Coronary artery (tissue), 2 donors: ENCODE data around the gene POLA1.

Experiments used
- DNase-seq: peaks from one replicate; pipeline ENCODE4 v3.0.0-alpha.2; 2017; ENCODE audit warnings: low spot score
- H3K27ac ChIP-seq, 2 donors: fragments of 200-600 bp; sonication (generic); one replicate each; pipeline ENCODE4 v1.5.1; 2016 to 2019
- H3K4me3 ChIP-seq: fragments of 200-600 bp; sonication (generic); 2 replicates; pipeline ENCODE4 v1.5.1; 2016; ENCODE audit warnings: mild to moderate bottlenecking, moderate library complexity
- CTCF ChIP-seq: fragments of 200-600 bp; sonication (generic); IDR thresholded peaks from one replicate; pipeline ENCODE4 v1.5.1; 2019; ENCODE audit warnings: antibody characterized with exemption

POLA1 gene

GRCh38 chrX:25005034-25005381 lies 311.3 kb downstream of the POLA1 start:
- Histone ChIP-seq H3K27ac (no peak overlapping the region), H3K4me3 (peak overlapping the region; percentile 44)
- no peak for DNase-seq
- TF ChIP-seq CTCF, result no peak

- DNase-seq, result no peak
Observed at GRCh38 chrX:25005382-25006185, 311.9 kb downstream of the POLA1 start.

GRCh38 chrX:25006586-25007058 lies 312.9 kb downstream of the POLA1 start:
- TF ChIP-seq CTCF, result no peak
- Histone ChIP-seq H3K4me3 (no peak overlapping the region), H3K27ac (no peak overlapping the region)

More at GRCh38 chrX:25005382-25006185, 311.9 kb downstream of the POLA1 start:
- no peak for TF ChIP-seq CTCF
- no peak overlapping the region for H3K27ac ChIP-seq
- peak overlapping the region; percentile 44 for H3K4me3 ChIP-seq

GRCh38 chrX:25007059-25008053 lies 313.6 kb downstream of the POLA1 start:
- no peak for DNase-seq
- no peak for TF ChIP-seq CTCF
- Histone ChIP-seq H3K4me3 (peak overlapping the region; percentile 13), H3K27ac (no peak overlapping the region)

More at GRCh38 chrX:25006586-25007058, 312.9 kb downstream of the POLA1 start:
- no peak for DNase-seq

GRCh38 chrX:25009407-25009806 lies 315.7 kb downstream of the POLA1 start:
- no peak overlapping the region for H3K27ac ChIP-seq
- H3K4me3 ChIP-seq, result no peak overlapping the region
- DNase-seq, result no peak
- no peak for TF ChIP-seq CTCF

- Histone ChIP-seq H3K27ac (no peak overlapping the region), H3K4me3 (no peak overlapping the region)
- TF ChIP-seq CTCF, result no peak
- no peak for DNase-seq
Observed at GRCh38 chrX:25010784-25011588, 317.3 kb downstream of the POLA1 start.
